K562 (cell line): ENCODE measurements around the gene VPS11. TPM values are rescaled to one million over a fixed set of nuclear protein-coding genes. Genes with fewer than 3 reads are reported as not detected.

Experiments used
- CHD4 ChIP-seq: fragments of 200-600 bp; sonication (generic); IDR thresholded peaks from 3 replicates; pipeline ENCODE4 v1.6.1; 2012; ENCODE audit warnings: low read depth, mild to moderate bottlenecking, mixed read lengths, low read length, inconsistent platforms; ENCODE audit not compliant: insufficient read depth, insufficient replicate concordance, poor library complexity, severe bottlenecking
- DACH1 ChIP-seq: fragments of 450-650 bp; IDR thresholded peaks from 2 replicates; pipeline ENCODE4 v1.6.1; 2018; ENCODE audit not compliant: partially characterized antibody
- FOXK1 ChIP-seq: sonication (generic); formaldehyde crosslinking; IDR thresholded peaks from 2 replicates; pipeline ENCODE4 v1.8.0; 2022; ENCODE audit warnings: missing genetic modification reagents, mild to moderate bottlenecking, borderline replicate concordance
- HMG20A ChIP-seq: fragments of 450-650 bp; formaldehyde crosslinking; conservative IDR thresholded peaks from 2 replicates; pipeline ENCODE4 v1.4.0; 2020; ENCODE audit warnings: mild to moderate bottlenecking, mixed read lengths
- MAFF ChIP-seq: IDR thresholded peaks from 2 replicates; pipeline ENCODE4 v1.6.1; 2012; ENCODE audit warnings: low read length, improper control_type of control experiment
- NR2C1 ChIP-seq, 2 experiments: fragments of 450-650 bp; IDR thresholded peaks; 2 replicates each; pipeline ENCODE4 v1.6.1; 2017; ENCODE audit warnings: mild to moderate bottlenecking in 2 of 2, antibody characterized with exemption in 1 of 2, inconsistent platforms in 1 of 2, missing compliant biosample characterization in 1 of 2, missing genetic modification characterization in 1 of 2
- PTBP1 ChIP-seq: fragments of 200-400 bp; formaldehyde crosslinking; IDR thresholded peaks from 2 replicates; pipeline ENCODE4 v1.6.1; 2017; ENCODE audit warnings: low read depth, low read length
- RNF2 ChIP-seq: sonication (generic); IDR thresholded peaks from 2 replicates; pipeline ENCODE4 v1.6.1; 2016
- SETDB1 ChIP-seq: IDR thresholded peaks from one replicate; pipeline ENCODE4 v1.6.1; 2012; ENCODE audit warnings: low read length, control low read depth, inconsistent platforms
- SMAD2 ChIP-seq: fragments of 150-350 bp; IDR thresholded peaks from 2 replicates; pipeline ENCODE4 v1.6.1; 2014; ENCODE audit warnings: low read depth, mild to moderate bottlenecking, low read length
- ZNF165 ChIP-seq: fragments of 250-450 bp; sonication (Bioruptor Pico); IDR thresholded peaks from 2 replicates; pipeline ENCODE4 v1.4.0; 2020; ENCODE audit warnings: borderline replicate concordance
- ZNF253 ChIP-seq: fragments of 250-450 bp; sonication (Bioruptor Pico); conservative IDR thresholded peaks from 2 replicates; pipeline ENCODE4 v1.6.1; 2021; ENCODE audit warnings: mild to moderate bottlenecking
- polyA plus RNA-seq, 8 experiments: library from polyadenylated mRNA; depleted of rRNA in 4 of 8; stranded (reverse) in 5 of 8; unstranded in 3 of 8; fragments of >200 nt; fragmentation: Nextera tagmentation in 2 of 8; fragmentation: Illumina TruSeq in 1 of 8; extraction: Ambion mirVana in 2 of 8; extraction: Trizol in 1 of 8; gene quantifications; 2 replicates each; pipeline versions ENCODE4 v1.2.1 to v1.2.3, GENCODE V29; 2011 to 2014; ENCODE audit warnings: inconsistent platforms in 1 of 8, missing spikeins in 1 of 8
- total RNA-seq, 7 experiments: library from RNA; depleted of rRNA in 6 of 7; stranded (reverse); fragments of >200 nt in 6 of 7; fragmentation: Illumina TruSeq in 2 of 7; extraction: Trizol in 2 of 7; gene quantifications; 2 replicates each; pipeline versions ENCODE4 v1.2.1 to v1.2.3, GENCODE V29; 2011 to 2021; ENCODE audit warnings: low replicate concordance in 1 of 7
- TF ChIP-seq, protein P1 (sequence below): fragments of 450-650 bp; IDR thresholded peaks from 2 replicates; pipeline ENCODE4 v1.6.1; 2017; ENCODE audit warnings: antibody characterized with exemption, mild to moderate bottlenecking
- TF ChIP-seq, protein P2 (sequence below), 2 experiments: fragments of 450-650 bp in 1 of 2; sonication (generic) in 1 of 2; formaldehyde crosslinking in 1 of 2; IDR thresholded peaks in 1 of 2; conservative IDR thresholded peaks in 1 of 2; 2 replicates each; pipeline versions ENCODE4 v1.6.1 to v1.8.1; 2016 to 2023; ENCODE audit warnings: mild to moderate bottlenecking in 2 of 2, moderate library complexity in 2 of 2, inconsistent platforms in 1 of 2, missing genetic modification reagents in 1 of 2
- TF ChIP-seq, protein P3 (sequence below): fragments of 250-450 bp; sonication (Bioruptor Pico); IDR thresholded peaks from 2 replicates; pipeline ENCODE4 v1.5.0; 2020; ENCODE audit warnings: mild to moderate bottlenecking
- TF ChIP-seq, protein P4 (sequence below): conservative IDR thresholded peaks from 2 replicates; pipeline ENCODE4 v1.6.1; 2011; ENCODE audit warnings: low read depth, mild to moderate bottlenecking, low read length; ENCODE audit not compliant: control insufficient read depth
- TF ChIP-seq, protein P5 (sequence below): sonication (generic); formaldehyde crosslinking; IDR thresholded peaks from 2 replicates; pipeline ENCODE4 v1.9.0; 2022; ENCODE audit warnings: mild to moderate bottlenecking, missing genetic modification reagents

VPS11 gene
- total and polyA plus RNA-seq, 9 of the 15 experiments (the other 6 are each of a cell fraction or from before 2014, with no cell fraction given) = 14.1 to 35.5 (median 27.5) TPM

DNA sequence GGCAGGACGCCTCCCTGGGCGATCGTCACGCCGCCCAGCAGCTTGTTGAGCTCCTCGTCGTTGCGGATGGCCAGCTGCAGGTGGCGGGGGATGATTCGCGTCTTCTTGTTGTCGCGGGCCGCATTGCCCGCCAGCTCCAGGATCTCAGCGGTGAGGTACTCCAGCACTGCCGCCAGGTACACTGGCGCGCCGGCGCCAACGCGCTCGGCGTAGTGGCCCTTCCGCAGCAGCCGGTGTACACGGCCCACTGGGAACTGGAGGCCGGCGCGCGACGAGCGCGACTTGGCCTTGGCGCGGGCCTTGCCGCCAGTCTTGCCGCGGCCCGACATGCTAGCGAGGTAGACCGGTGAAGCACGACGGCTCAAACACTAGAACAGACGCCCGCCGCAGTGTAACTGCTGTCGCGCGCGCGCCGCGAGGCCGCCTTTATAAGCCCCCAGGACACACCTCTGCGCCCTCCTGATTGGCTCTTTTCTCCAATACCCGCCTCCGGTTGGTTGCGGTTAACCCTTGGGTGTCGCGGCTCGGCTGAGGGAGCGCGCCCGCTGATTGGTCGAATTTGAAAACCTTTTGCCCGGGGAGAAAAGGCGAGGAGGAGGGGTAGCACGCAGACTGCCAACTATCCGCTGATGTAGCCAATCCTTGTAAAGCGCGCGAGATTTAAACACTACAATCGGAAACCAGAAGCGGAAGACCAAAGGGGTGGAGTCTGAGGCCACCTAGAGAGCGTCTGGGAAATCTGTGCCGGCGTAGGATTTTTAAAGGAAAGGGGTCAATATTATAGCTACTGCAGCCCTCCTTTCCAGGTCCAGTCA is 27.7 kb downstream of the VPS11 start (continued):
- TF ChIP-seq, protein P1, sequence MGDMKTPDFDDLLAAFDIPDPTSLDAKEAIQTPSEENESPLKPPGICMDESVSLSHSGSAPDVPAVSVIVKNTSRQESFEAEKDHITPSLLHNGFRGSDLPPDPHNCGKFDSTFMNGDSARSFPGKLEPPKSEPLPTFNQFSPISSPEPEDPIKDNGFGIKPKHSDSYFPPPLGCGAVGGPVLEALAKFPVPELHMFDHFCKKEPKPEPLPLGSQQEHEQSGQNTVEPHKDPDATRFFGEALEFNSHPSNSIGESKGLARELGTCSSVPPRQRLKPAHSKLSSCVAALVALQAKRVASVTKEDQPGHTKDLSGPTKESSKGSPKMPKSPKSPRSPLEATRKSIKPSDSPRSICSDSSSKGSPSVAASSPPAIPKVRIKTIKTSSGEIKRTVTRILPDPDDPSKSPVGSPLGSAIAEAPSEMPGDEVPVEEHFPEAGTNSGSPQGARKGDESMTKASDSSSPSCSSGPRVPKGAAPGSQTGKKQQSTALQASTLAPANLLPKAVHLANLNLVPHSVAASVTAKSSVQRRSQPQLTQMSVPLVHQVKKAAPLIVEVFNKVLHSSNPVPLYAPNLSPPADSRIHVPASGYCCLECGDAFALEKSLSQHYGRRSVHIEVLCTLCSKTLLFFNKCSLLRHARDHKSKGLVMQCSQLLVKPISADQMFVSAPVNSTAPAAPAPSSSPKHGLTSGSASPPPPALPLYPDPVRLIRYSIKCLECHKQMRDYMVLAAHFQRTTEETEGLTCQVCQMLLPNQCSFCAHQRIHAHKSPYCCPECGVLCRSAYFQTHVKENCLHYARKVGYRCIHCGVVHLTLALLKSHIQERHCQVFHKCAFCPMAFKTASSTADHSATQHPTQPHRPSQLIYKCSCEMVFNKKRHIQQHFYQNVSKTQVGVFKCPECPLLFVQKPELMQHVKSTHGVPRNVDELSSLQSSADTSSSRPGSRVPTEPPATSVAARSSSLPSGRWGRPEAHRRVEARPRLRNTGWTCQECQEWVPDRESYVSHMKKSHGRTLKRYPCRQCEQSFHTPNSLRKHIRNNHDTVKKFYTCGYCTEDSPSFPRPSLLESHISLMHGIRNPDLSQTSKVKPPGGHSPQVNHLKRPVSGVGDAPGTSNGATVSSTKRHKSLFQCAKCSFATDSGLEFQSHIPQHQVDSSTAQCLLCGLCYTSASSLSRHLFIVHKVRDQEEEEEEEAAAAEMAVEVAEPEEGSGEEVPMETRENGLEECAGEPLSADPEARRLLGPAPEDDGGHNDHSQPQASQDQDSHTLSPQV = no peak; the same call in 1 of the 2 replicates
- TF ChIP-seq ZNF165 (CRISPR knock-in tag) (no peak), PTBP1 (peak; percentile 77; the same call in 1 of the 2 replicates), SETDB1 (no peak), HMG20A (CRISPR knock-in tag) (no peak), MAFF (no peak), DACH1 (no peak), CHD4 (no peak), ZNF253 (no peak; the same call in 1 of the 2 replicates), FOXK1 (CRISPR knock-in tag) (peak; percentile 97), NR2C1 (IDR thresholded peaks at IDR 0.05) (0 out of 2 replicates have a peak, but pooled peaks have one; percentile 35), NR2C1 (tag; IDR thresholded peaks at IDR 0.05) (no peak), RNF2 (peak; percentile 72; the same call in 1 of the 2 replicates), SMAD2 (no peak)
- TF ChIP-seq, protein P2, sequence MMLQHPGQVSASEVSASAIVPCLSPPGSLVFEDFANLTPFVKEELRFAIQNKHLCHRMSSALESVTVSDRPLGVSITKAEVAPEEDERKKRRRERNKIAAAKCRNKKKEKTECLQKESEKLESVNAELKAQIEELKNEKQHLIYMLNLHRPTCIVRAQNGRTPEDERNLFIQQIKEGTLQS (IDR thresholded peaks at IDR 0.05) = no peak; the same call in 1 of the 2 replicates
- TF ChIP-seq, protein P2 (CRISPR knock-in tag; conservative IDR thresholded peaks at IDR 0.05) = peak; percentile 91; the same call in 1 of the 2 replicates
- TF ChIP-seq, protein P3, sequence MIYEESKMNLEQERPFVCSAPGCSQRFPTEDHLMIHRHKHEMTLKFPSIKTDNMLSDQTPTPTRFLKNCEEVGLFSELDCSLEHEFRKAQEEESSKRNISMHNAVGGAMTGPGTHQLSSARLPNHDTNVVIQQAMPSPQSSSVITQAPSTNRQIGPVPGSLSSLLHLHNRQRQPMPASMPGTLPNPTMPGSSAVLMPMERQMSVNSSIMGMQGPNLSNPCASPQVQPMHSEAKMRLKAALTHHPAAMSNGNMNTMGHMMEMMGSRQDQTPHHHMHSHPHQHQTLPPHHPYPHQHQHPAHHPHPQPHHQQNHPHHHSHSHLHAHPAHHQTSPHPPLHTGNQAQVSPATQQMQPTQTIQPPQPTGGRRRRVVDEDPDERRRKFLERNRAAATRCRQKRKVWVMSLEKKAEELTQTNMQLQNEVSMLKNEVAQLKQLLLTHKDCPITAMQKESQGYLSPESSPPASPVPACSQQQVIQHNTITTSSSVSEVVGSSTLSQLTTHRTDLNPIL (CRISPR knock-in tag) = no peak
- TF ChIP-seq, protein P4, sequence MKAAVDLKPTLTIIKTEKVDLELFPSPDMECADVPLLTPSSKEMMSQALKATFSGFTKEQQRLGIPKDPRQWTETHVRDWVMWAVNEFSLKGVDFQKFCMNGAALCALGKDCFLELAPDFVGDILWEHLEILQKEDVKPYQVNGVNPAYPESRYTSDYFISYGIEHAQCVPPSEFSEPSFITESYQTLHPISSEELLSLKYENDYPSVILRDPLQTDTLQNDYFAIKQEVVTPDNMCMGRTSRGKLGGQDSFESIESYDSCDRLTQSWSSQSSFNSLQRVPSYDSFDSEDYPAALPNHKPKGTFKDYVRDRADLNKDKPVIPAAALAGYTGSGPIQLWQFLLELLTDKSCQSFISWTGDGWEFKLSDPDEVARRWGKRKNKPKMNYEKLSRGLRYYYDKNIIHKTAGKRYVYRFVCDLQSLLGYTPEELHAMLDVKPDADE = peak; percentile 49
- TF ChIP-seq, protein P5, sequence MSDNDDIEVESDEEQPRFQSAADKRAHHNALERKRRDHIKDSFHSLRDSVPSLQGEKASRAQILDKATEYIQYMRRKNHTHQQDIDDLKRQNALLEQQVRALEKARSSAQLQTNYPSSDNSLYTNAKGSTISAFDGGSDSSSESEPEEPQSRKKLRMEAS (CRISPR knock-in tag) = peak; percentile 84
